22Rv1 (cell line): Measurements from ENCODE around the gene UBL3.

Experiments used
- H3K27ac ChIP-seq: fragments of 450-650 bp; 2 replicates; pipeline ENCODE4 v1.5.1; 2017
- ZFX ChIP-seq: fragments of 450-650 bp; IDR thresholded peaks from 2 replicates; pipeline ENCODE4 v1.6.1; 2017; ENCODE audit warnings: antibody characterized with exemption, borderline replicate concordance
- TF ChIP-seq, protein P1 (sequence below): fragments of 450-650 bp; IDR thresholded peaks from 2 replicates; pipeline ENCODE4 v1.5.1; 2017; ENCODE audit warnings: mild to moderate bottlenecking

Gene UBL3

DNA sequence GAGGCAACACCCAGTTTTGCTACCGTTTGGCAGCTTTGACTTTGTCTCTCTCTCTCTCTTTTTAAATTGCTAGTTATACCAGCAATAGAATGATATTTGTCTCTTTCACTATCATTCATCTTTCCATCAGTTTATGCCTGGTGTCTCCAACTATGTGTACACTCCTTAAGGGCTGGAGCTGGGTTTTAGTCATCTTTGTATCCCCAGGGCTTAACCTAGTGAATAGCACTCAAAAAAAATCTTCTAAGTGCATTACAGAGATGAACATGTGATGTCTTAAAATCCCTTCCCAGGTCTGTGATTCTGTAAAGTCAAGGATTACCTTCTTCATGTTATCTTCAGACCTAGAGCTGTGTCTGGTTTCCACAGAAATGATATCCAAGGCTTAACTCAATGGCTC is 7.8 kb upstream of the UBL3 start:
- TF ChIP-seq, protein P1, sequence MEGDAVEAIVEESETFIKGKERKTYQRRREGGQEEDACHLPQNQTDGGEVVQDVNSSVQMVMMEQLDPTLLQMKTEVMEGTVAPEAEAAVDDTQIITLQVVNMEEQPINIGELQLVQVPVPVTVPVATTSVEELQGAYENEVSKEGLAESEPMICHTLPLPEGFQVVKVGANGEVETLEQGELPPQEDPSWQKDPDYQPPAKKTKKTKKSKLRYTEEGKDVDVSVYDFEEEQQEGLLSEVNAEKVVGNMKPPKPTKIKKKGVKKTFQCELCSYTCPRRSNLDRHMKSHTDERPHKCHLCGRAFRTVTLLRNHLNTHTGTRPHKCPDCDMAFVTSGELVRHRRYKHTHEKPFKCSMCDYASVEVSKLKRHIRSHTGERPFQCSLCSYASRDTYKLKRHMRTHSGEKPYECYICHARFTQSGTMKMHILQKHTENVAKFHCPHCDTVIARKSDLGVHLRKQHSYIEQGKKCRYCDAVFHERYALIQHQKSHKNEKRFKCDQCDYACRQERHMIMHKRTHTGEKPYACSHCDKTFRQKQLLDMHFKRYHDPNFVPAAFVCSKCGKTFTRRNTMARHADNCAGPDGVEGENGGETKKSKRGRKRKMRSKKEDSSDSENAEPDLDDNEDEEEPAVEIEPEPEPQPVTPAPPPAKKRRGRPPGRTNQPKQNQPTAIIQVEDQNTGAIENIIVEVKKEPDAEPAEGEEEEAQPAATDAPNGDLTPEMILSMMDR, result no peak
- TF ChIP-seq ZFX, result no peak
- H3K27ac ChIP-seq, result no peak overlapping the region

DNA sequence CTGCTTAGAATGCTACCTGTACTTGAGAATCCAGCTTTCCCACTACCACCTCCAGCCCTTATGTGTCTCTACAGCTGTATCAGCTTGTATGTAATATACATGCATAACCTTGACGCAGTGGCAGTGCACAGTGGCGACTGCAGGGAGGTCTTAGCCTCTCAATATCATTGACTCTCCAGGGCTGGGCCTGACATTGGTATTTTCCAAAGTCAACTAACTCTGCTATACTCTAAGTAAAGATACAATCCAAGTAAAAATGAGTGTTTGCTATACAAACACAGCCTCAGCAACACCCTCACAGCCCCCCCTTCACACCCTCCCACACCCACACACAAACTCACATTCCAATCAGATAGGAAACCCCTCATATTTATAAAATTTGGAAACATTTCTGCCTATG is 6.7 kb upstream of the UBL3 start:
- no peak overlapping the region for H3K27ac ChIP-seq
- TF ChIP-seq, protein P1, result no peak
- no peak for TF ChIP-seq ZFX

DNA sequence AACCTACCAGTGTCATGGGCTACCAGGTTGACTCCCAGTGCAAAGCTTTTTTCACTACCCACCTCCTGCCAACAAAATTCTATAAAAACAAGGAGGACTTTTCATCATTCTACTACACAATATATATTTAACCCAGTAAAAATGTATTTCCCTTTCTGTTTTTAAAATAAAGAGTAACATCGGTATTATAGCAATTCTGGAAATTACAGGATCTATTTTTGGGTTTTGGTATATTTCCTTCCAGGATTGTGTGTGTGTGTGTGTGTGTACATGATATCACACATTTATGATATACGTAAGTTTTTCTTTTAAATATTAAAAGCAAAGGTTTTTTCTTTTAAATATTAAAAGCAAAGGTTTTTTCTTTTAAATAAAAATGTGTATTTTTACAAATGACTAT is 6.0 kb upstream of the UBL3 start:
- no peak for TF ChIP-seq ZFX
- TF ChIP-seq, protein P1, result no peak
- no peak overlapping the region for H3K27ac ChIP-seq

DNA sequence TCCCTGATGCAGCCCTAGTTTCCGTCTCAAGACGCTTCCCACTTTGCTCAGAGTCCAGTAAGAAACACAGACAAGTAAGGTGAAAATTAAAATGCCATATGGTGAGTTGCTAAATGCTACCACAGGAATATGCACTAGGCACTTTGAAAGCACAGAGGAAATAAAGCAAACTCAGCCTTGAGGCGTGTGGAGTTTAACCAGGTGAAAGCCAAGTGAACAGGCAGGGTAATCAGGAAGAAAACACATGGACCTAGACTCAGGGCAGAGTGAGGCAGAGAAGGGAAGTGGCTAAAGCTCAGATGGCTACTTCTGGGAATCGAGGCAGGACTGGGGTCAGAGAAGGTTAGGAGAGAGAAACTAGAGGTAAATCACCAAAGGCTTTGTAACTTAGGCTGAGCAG is 5.4 kb upstream of the UBL3 start:
- TF ChIP-seq, protein P1, result no peak
- TF ChIP-seq ZFX, result no peak
- H3K27ac ChIP-seq, result no peak overlapping the region

DNA sequence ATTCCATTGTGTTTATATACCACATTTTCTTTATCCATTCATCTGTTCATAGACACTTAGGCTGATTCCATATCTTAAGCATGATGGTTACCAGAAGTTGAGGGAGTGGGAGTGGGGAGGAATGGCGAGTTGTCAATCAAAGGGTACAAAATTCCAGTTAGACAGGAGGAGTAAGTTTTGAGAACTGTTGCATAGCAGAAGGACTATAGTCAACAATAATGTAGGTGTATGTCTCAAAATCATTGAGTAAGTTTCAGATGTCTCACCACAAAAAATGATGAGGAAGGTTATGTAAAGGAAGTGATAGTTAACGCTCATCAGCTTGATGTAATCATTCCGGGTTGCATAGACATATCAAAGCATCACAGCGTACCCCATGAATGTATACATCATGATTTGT is 4.6 kb upstream of the UBL3 start:
- no peak overlapping the region for H3K27ac ChIP-seq
- TF ChIP-seq, protein P1, result no peak
- TF ChIP-seq ZFX, result no peak

DNA sequence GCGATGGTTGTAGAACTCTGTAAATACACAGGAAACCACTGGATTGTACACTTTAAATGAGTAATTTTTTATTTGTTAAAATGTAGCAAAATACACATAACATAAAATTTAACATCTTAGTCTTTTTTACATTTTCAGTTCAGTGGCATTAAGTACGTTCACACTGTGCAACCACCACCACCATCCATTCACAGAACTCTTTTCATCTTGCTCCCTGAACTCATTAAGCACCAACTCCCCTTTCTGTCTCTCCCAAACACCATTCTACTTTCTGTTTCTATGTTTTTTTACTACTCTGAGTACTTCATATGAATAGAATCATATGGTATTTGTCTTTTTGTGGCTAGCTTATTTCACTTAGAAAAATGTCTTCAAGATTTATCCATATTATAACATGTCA is 2.7 kb upstream of the UBL3 start:
- H3K27ac ChIP-seq, result no peak overlapping the region
- TF ChIP-seq ZFX, result no peak
- TF ChIP-seq, protein P1, result no peak

DNA sequence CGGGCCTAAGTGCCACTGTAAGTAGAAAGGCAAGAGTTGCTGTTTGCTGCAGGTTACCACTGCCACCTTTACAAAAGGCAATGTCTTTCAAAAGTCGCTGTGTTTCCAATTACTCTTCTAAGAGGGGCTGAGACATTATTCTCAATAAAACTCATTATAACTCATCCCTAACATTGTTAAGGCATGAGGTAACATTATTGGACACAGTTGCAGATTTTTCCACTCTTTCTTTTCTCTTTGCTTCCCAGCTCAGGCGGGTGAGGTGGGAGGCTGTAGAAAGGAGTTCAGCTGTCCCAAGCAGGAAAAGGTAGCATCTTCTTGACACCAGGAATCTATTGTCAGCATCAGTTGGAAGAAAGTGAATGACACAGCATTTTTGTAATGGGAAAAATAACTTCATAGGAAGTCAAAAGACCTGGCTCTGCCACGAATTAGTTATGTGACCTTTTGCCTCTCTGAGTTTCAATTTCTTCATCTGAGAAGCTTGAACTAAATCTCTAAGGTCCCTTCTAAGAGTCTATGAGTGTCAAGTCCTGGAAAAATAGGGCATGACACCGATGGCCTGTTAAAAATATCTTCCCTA is 2.1 kb upstream of the UBL3 start:
- H3K27ac ChIP-seq, result no peak overlapping the region
- TF ChIP-seq ZFX, result no peak
- TF ChIP-seq, protein P1, result no peak
